Middle frontal gyrus (tissue), 1 donor: ENCODE data around the gene TNFRSF25.
A peak's percentile ranks its signal among the peaks of the same experiment; 100 is the strongest.

Source experiments
- DNase-seq: peaks from one replicate; pipeline ENCODE4 v3.0.0-alpha.2; 2015; ENCODE audit warnings: low spot score; ENCODE audit errors: extremely low spot score

Gene TNFRSF25, protein sequence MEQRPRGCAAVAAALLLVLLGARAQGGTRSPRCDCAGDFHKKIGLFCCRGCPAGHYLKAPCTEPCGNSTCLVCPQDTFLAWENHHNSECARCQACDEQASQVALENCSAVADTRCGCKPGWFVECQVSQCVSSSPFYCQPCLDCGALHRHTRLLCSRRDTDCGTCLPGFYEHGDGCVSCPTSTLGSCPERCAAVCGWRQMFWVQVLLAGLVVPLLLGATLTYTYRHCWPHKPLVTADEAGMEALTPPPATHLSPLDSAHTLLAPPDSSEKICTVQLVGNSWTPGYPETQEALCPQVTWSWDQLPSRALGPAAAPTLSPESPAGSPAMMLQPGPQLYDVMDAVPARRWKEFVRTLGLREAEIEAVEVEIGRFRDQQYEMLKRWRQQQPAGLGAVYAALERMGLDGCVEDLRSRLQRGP

DNA sequence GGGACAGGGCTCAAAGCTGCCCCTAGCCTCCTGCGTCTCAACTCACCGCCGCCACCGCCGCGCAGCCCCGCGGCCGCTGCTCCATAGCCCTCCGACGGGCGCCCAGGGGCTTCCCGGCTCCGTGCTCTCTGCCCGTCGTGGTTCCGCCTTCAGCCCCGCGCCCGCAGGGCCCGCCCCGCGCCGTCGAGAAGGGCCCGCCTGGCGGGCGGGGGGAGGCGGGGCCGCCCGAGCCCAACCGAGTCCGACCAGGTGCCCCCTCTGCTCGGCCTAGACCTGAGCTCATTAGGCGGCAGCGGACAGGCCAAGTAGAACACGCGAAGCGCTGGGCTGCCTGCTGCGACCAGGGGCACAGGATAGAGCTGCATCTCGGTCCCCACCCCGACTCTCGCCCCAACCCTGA lies at the start of gene TNFRSF25:
TNFRSF25 (minus strand) TSS at position 151 of the 400 bp plus-strand sequence; CDS start at position 85, 66 bp downstream.
- no peak for DNase-seq

DNA sequence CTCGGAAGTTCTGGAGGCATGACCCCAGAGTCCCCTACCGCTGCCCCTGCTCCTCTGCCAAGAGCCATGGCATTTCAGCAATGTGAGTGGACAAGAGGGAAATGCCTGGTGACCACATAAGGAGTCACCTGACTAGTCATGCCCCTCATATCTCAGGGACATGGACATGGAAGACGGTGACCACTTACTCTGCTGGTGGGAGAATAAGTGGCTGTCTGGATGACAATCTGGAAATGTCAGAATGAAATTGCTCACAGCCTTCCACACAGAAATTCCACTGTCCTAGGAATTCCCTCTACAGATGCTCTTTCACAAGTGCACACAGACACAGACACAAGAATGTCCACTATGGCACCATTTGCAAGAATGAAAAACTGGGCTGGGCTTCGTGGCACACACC lies 49.8 kb upstream of the TNFRSF25 start:
- no peak for DNase-seq

GRCh38 chr1:6513320-6513801 lies 47.4 kb upstream of the TNFRSF25 start:
- DNase-seq: no peak

GRCh38 chr1:6512908-6513280 lies 46.9 kb upstream of the TNFRSF25 start:
- no peak for DNase-seq

DNA sequence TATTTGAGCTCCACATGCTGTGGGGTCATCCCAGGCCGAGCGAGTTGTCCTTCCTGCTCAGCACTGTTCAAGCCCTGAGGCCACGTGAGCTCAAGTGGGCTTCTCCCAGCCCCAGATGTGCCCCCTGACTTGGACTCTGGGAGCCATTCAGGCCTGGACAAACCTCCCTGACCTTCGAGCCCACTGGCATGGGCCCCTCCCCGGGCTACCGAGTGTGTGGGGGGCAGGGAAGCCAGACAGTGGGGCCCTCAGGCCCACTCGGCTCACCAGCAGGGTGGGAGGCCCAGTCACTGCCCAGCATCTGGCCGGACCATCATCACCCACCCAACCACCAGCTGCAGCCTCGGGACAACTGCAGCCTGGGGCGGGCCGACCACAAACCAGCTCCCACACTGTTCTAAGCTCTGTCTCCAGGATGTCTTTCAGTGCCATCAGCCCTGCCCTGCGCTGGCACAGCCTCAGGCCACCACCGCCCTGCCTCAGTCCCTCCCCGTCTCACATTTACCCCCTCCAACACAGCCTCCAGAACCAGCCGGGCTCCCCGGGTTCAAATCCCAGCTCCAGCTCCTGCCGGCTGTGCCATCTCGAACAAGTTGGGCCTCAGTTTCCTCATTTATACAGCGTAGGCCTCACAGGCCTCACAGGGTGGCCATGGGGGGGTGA lies 46.4 kb upstream of the TNFRSF25 start:
- no peak for DNase-seq

- no peak for DNase-seq
These were observed 45.7 kb upstream of the TNFRSF25 start for GRCh38 chr1:6511561-6512244.

- no peak for DNase-seq
These were observed 45.1 kb upstream of the TNFRSF25 start for GRCh38 chr1:6511056-6511455.

DNA sequence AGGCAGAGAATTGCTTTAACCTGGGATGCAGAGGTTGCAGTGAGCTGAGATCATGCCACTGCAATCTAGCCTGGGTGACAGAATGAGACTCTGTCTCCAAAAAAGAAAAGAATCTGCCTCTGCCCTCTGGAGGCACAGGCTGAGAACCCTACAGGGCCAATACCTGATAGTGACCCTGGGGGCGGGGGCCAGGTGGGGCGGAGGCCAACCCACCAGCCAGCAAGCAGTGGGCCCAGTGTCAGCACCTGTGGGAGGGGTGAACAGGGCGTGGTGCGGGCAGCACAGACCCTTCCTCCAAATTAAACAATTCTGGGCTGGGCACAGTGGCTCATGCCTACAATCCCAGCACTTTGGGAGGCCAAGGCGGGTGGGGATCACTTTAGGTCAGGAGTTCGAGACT lies 44.5 kb upstream of the TNFRSF25 start:
- DNase-seq: no peak

- no peak for DNase-seq
These were observed 43.9 kb upstream of the TNFRSF25 start for GRCh38 chr1:6509919-6510291.

DNA sequence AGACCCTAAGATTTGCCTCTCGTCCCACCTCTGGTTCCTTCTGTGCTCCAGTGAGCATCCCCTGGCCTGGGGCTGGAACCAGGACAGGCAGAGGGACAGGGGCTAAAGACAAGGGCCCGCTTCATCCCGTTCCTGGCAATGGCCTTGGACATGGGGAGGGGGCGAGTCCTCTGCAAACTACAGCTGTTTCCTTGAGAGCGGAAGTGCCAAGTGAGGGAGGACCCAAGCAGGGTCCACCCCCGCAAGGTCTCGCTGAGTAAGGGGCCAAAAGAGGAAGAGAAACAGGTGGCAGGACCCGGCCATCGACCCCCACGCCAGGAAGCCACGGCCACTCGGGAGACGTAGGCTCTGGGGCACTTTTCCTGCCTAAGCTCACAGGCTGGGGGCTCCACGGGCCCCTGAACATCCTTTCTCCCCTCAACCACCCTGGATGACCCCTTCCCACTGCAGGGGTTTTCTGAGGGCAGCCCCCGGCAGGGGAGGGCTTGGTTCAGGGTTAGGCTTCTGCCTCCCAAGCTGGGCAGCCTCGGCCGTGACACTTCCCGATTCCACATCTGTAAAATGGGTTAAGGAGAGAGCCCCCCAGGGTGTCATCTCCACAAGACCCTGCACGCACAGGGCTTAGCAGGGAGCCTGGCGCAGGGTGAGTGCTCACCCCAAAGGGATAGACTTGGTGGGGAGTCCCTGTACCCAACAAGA lies 43.4 kb upstream of the TNFRSF25 start:
- DNase-seq: no peak

DNA sequence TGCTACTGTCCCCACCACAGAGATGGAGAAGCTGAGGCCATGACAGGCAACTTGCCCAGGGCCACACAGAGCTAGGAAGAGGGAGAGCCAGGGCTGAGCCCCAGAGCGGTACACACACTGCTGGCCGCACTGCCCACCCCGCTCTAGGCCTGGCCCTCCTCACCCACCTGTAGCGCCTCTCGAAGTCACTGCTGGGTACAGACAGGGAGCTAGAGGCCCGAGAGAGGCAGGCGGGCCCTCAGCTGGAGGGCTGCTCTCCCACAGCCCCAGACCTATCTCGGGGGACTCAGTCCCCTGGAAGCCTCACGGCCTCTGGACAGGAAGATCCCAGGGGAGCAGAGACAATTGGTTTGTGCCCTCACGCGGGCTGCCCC lies 42.8 kb upstream of the TNFRSF25 start:
- DNase-seq: no peak

- DNase-seq: peak; percentile 19
These were observed 42.3 kb upstream of the TNFRSF25 start for GRCh38 chr1:6508154-6508815.

- no peak for DNase-seq
These were observed 41.5 kb upstream of the TNFRSF25 start for GRCh38 chr1:6507461-6507911.

DNA sequence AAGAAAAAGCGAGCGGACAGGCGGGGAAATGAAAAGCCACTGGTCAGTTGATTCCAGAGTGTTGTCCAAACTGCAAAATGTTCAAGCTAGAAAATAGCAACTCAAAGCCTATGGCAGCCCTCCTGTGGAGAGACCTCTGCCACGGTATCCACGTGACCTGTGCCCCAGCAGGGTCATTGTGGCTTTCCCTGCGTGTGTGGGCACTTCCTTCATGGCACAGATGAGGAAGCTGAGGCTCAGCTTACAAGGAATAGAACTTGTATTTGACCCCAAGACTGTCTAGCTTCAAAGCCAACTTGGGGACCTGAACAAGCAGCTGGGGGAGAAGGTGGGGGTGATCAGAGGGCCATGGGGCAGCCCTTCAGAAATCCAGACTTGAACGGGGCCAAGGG lies 41.1 kb upstream of the TNFRSF25 start:
- DNase-seq: no peak

GRCh38 chr1:6506210-6507036 lies 40.5 kb upstream of the TNFRSF25 start:
- DNase-seq: no peak

- DNase-seq: no peak
These were observed 39.6 kb upstream of the TNFRSF25 start for GRCh38 chr1:6505367-6506209.

DNA sequence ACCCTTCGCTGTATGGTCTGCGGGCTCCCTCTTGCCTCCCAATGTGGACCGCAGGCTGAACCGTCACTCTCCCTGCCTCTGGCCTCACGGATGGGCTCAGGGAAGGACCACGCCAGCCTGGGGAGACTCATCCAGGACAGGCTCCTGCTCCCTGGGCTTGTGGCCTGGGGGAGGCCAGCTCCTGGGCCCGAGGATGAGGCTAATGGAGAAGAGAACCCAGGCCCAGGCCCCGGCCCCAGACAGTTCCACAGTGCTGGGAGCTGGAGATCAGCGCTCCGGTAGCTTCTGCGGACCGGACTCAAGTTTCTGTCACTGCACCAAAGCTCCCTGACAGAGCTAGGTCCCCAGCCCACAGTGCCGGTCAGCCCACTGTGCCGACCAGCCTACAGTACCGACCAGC lies 38.9 kb upstream of the TNFRSF25 start:
- DNase-seq: no peak

- DNase-seq: no peak
These were observed 38.1 kb upstream of the TNFRSF25 start for GRCh38 chr1:6503884-6504602.
